ENCODE results near the gene KCNJ4.
"Not testable (repeated sequence)": the region's sequence is repeated elsewhere in the genome, so short reads cannot be mapped to it uniquely, and the experiment has no call there.

KCNJ4 gene

GRCh38 chr22:38401336-38402084 is 53.5 kb downstream of the KCNJ4 start:
- peaks cover 9% of the 10 kb centered on the region for H3K4me1 ChIP-seq (ENCODE audit: control insufficient read depth, insufficient read depth, low read length)
- no peak for TF ChIP-seq ZNF423 (tag by site-specific recombination; IDR thresholded peaks at IDR 0.05)
- peak; percentile 97 for TF ChIP-seq ZIC2 (tag by site-specific recombination; IDR thresholded peaks at IDR 0.05)
- TF ChIP-seq ZNF473 (tag by site-specific recombination; IDR thresholded peaks at IDR 0.05): no peak
- TF ChIP-seq PATZ1 (tag by site-specific recombination; IDR thresholded peaks at IDR 0.05): no peak
- no peak for TF ChIP-seq HOXD13 (CRISPR knock-in tag; IDR thresholded peaks at IDR 0.05; ENCODE audit: borderline replicate concordance)
- TF ChIP-seq ZEB2 (tag by site-specific recombination; IDR thresholded peaks at IDR 0.05): no peak
- TF ChIP-seq GLIS1 (tag by site-specific recombination; IDR thresholded peaks at IDR 0.05): 0 out of 2 replicates have a peak, but pooled peaks have one; percentile 7
- peak; percentile 56; the same call in 1 of the 2 replicates for TF ChIP-seq ATF2 (tag by site-specific recombination; IDR thresholded peaks at IDR 0.05; ENCODE audit: low read depth)
- TF ChIP-seq GLIS2 (tag by site-specific recombination; IDR thresholded peaks at IDR 0.05): 0 out of 2 replicates have a peak, but pooled peaks have one; percentile 11
- TF ChIP-seq ZNF24 (tag by site-specific recombination; IDR thresholded peaks at IDR 0.05): no peak
- 0 out of 2 replicates have a peak, but pooled peaks have one; percentile 22 for TF ChIP-seq ZBTB48 (tag by site-specific recombination; IDR thresholded peaks at IDR 0.05)
- peak; percentile 40; the same call in 1 of the 2 replicates for TF ChIP-seq SCRT2 (tag by site-specific recombination; IDR thresholded peaks at IDR 0.05)
- ChIA-PET POLR2A (interaction anchor here (0.5 to 1.7 kb wide), 5 partner anchors 12 to 101 kb away, joined by 3 to 7 read pairs (median 4); partner anchors contain the start of gene KDELR3), CTCF (interaction anchor here (0.7 to 1.8 kb wide), 2 partner anchors 12 to 349 kb away, joined by 3 to 5 read pairs; no protein-coding TSS in a partner anchor)
- H3K9me3 ChIP-seq (ENCODE audit: control insufficient read depth, insufficient read depth, low read depth, low read length): no peaks in the 10 kb centered on the region
- 0 out of 2 replicates have a peak overlapping the region, but pooled peaks have one; percentile 19 for H3K27ac ChIP-seq (ENCODE audit: extremely low read depth, low read depth, low read length)
- H3K4me3 ChIP-seq (ENCODE audit: low read depth, low read length): no peak overlapping the region
- H3K36me3 ChIP-seq (ENCODE audit: control insufficient read depth in 2 of 2, insufficient read depth in 1 of 2, low read length in 2 of 2): no peaks in the 10 kb centered on the region

GRCh38 chr22:38400256-38400655 is 54.7 kb downstream of the KCNJ4 start:
- H3K4me3 ChIP-seq (ENCODE audit: low read depth, low read length); H3K36me3 ChIP-seq (ENCODE audit: control insufficient read depth in 2 of 2, insufficient read depth in 1 of 2, low read length in 2 of 2); CTCF ChIA-PET; H3K9me3 ChIP-seq (ENCODE audit: control insufficient read depth, insufficient read depth, low read depth, low read length); H3K27ac ChIP-seq (ENCODE audit: extremely low read depth, low read depth, low read length); H3K4me1 ChIP-seq (ENCODE audit: control insufficient read depth, insufficient read depth, low read length): not testable (repeated sequence)
- POLR2A ChIA-PET: interaction anchor here (1.7 kb wide), 1 partner anchor 68 kb away, joined by 4 read pairs; the partner anchor contains the start of gene KDELR3

- no peaks in the 10 kb centered on the region for H3K9me3 ChIP-seq (ENCODE audit: control insufficient read depth, insufficient read depth, low read depth, low read length)
- H3K36me3 ChIP-seq (ENCODE audit: control insufficient read depth in 2 of 2, insufficient read depth in 1 of 2, low read length in 2 of 2): no peaks in the 10 kb centered on the region
- CTCF ChIA-PET: interaction anchor here (0.6 kb wide), 1 partner anchor 366 kb away, joined by 4 read pairs; no protein-coding TSS in a partner anchor
- peak overlapping the region; percentile 60 for H3K4me3 ChIP-seq (ENCODE audit: low read depth, low read length)
- H3K4me1 ChIP-seq (ENCODE audit: control insufficient read depth, insufficient read depth, low read length): peaks cover 15% of the 10 kb centered on the region
- H3K27ac ChIP-seq (ENCODE audit: extremely low read depth, low read depth, low read length): peak overlapping the region; percentile 82; the same call in 1 of the 2 replicates
- POLR2A ChIA-PET: interaction anchor here (0.6 to 2.1 kb wide), 20 partner anchors 15 to 724 kb away, joined by 3 to 8 read pairs (median 4); partner anchors contain the start of genes CSNK1E, DMC1, LGALS1 and MAFF
- TF ChIP-seq ZNF18 (tag by site-specific recombination; IDR thresholded peaks at IDR 0.05) (no peak), ZNF341 (tag by site-specific recombination; IDR thresholded peaks at IDR 0.05; ENCODE audit: low read depth) (peak; percentile 91), SCRT2 (tag by site-specific recombination; IDR thresholded peaks at IDR 0.05) (no peak), ZBTB49 (tag by site-specific recombination; IDR thresholded peaks at IDR 0.05; ENCODE audit: low read depth) (no peak), TCF7L2 (IDR thresholded peaks at IDR 0.05; ENCODE audit: borderline replicate concordance, low read depth, low read length) (no peak), ZNF837 (tag by site-specific recombination; IDR thresholded peaks at IDR 0.05) (no peak), ZBTB48 (tag by site-specific recombination; IDR thresholded peaks at IDR 0.05) (peak; percentile 82), BCL11A (tag by site-specific recombination; IDR thresholded peaks at IDR 0.05; ENCODE audit: low read depth) (peak; percentile 63; the same call in 1 of the 2 replicates), KLF8 (tag by site-specific recombination; IDR thresholded peaks at IDR 0.05) (peak; percentile 47; the same call in 1 of the 2 replicates)
Observed at GRCh38 chr22:38398609-38399461, 56.2 kb downstream of the KCNJ4 start.
